Measurements from ENCODE around the gene EEF1AKMT2.
"Not testable (repeated sequence)": the region's sequence is repeated elsewhere in the genome, so short reads cannot be mapped to it uniquely, and the experiment has no call there.

Gene EEF1AKMT2

GRCh38 chr10:124791547-124792348 is at the start of gene EEF1AKMT2:
Gene EEF1AKMT2, minus strand, starts transcription at chr10:124791887. Its CDS starts 54 bp downstream, at chr10:124791833.
- DNase-seq: peak; percentile 85

GRCh38 chr10:124837687-124838086 is 46.0 kb upstream of the EEF1AKMT2 start:
- no peak for DNase-seq

- DNase-seq: no peak
These were observed 39.4 kb upstream of the EEF1AKMT2 start for GRCh38 chr10:124831116-124831515.

GRCh38 chr10:124830445-124830844 is 38.8 kb upstream of the EEF1AKMT2 start:
- DNase-seq: no peak

- no peak for DNase-seq
These were observed 37.9 kb upstream of the EEF1AKMT2 start for GRCh38 chr10:124829447-124830115.

- DNase-seq: peak; percentile 47
These were observed 35.8 kb upstream of the EEF1AKMT2 start for GRCh38 chr10:124827474-124827873.

- DNase-seq: no peak
These were observed 34.6 kb upstream of the EEF1AKMT2 start for GRCh38 chr10:124826262-124826661.

- no peak for DNase-seq
These were observed 34.0 kb upstream of the EEF1AKMT2 start for GRCh38 chr10:124825702-124826101.

GRCh38 chr10:124824932-124825331 is 33.2 kb upstream of the EEF1AKMT2 start:
- DNase-seq: not testable (repeated sequence)

- no peak for DNase-seq
These were observed 32.8 kb upstream of the EEF1AKMT2 start for GRCh38 chr10:124824507-124824906.

- DNase-seq: no peak
These were observed 29.8 kb upstream of the EEF1AKMT2 start for GRCh38 chr10:124821520-124821919.

- no peak for DNase-seq
These were observed 28.4 kb upstream of the EEF1AKMT2 start for GRCh38 chr10:124820121-124820520.

- peak; percentile 19 for DNase-seq
These were observed 10.6 kb upstream of the EEF1AKMT2 start for GRCh38 chr10:124802313-124802675.

- no peak for DNase-seq
These were observed 7.5 kb upstream of the EEF1AKMT2 start for GRCh38 chr10:124799211-124799610.

GRCh38 chr10:124798781-124799180 is 7.1 kb upstream of the EEF1AKMT2 start:
- DNase-seq: no peak

GRCh38 chr10:124798364-124798763 is 6.7 kb upstream of the EEF1AKMT2 start:
- DNase-seq: peak; percentile 11

GRCh38 chr10:124792998-124793352 is 1.3 kb upstream of the EEF1AKMT2 start:
- DNase-seq: no peak

GRCh38 chr10:124782900-124783299 is 8.8 kb downstream of the EEF1AKMT2 start:
- not testable (repeated sequence) for DNase-seq

- no peak for DNase-seq
These were observed 22.9 kb downstream of the EEF1AKMT2 start for GRCh38 chr10:124768791-124769190.

- no peak for DNase-seq
These were observed 26.4 kb downstream of the EEF1AKMT2 start for GRCh38 chr10:124765256-124765655.

GRCh38 chr10:124763267-124763666 is 28.4 kb downstream of the EEF1AKMT2 start:
- no peak for DNase-seq

- no peak for DNase-seq
These were observed 29.4 kb downstream of the EEF1AKMT2 start for GRCh38 chr10:124762281-124762680.

- DNase-seq: no peak
These were observed 35.4 kb downstream of the EEF1AKMT2 start for GRCh38 chr10:124756156-124756903.

- DNase-seq: no peak
These were observed 36.1 kb downstream of the EEF1AKMT2 start for GRCh38 chr10:124755581-124755980.
